Heart left ventricle (tissue), 16 donors: ENCODE data around the gene NYAP1. TPM values are rescaled to one million over a fixed set of nuclear protein-coding genes. Genes with fewer than 3 reads are reported as not detected.

ENCODE experiments used
- ATAC-seq, 4 donors: fragments of 200-7000 bp; cut with Tn5 transposase; one replicate each; pipeline ENCODE4 v1.9.1; 2020 to 2022; ENCODE audit warnings: moderate library complexity in 4 of 4, mild to moderate bottlenecking in 3 of 4, moderate number of reproducible peaks in 1 of 4
- DNase-seq, 5 donors: peaks; one replicate each; pipeline ENCODE4 v3.0.0-alpha.2; 2020
- H3K27ac ChIP-seq, 12 donors: fragments of 200-600 bp; sonication (generic) in 4 of 12; one replicate each; pipeline versions ENCODE4 v1.5.0 to v1.8.0; 2016 to 2022; ENCODE audit warnings: mild to moderate bottlenecking in 2 of 12
- H3K27me3 ChIP-seq, 9 donors: fragments of 200-600 bp; sonication (generic) in 2 of 9; one replicate each; pipeline versions ENCODE4 v1.5.1 to v1.8.0; 2016 to 2022; ENCODE audit warnings: mild to moderate bottlenecking in 3 of 9
- H3K36me3 ChIP-seq, 9 donors: fragments of 200-600 bp; sonication (generic) in 2 of 9; one replicate each; pipeline versions ENCODE4 v1.5.0 to v1.8.0; 2018 to 2022; ENCODE audit warnings: mild to moderate bottlenecking in 2 of 9
- H3K4me1 ChIP-seq, 12 donors: fragments of 200-600 bp; sonication (generic) in 4 of 12; one replicate each; pipeline versions ENCODE4 v1.5.0 to v1.8.0; 2016 to 2022; ENCODE audit warnings: mild to moderate bottlenecking in 3 of 12
- H3K4me3 ChIP-seq, 12 donors: fragments of 200-600 bp; sonication (generic) in 4 of 12; one replicate each; pipeline versions ENCODE4 v1.5.0 to v1.8.0; 2017 to 2022; ENCODE audit warnings: mild to moderate bottlenecking in 9 of 12, moderate library complexity in 4 of 12
- H3K9me3 ChIP-seq, 12 donors: fragments of 200-600 bp; sonication (generic) in 4 of 12; one replicate each; pipeline versions ENCODE4 v1.5.0 to v1.8.0; 2016 to 2022; ENCODE audit warnings: mild to moderate bottlenecking in 1 of 12
- POLR2A ChIP-seq, 2 donors: fragments of 450-650 bp; IDR thresholded peaks; one replicate each; pipeline ENCODE4 v1.6.1; 2017; ENCODE audit warnings: antibody characterized with exemption in 2 of 2, mild to moderate bottlenecking in 2 of 2, moderate library complexity in 2 of 2
- WGBS, 4 donors: extraction: QIAGEN DNeasy Blood & Tissue Kit in 2 of 4; methylation state at CpG; one replicate each; pipeline versions ENCODE4 v1.1.5 to v1.1.7; 2013 to 2018; 5-methylcytosine and 5-hydroxymethylcytosine counted together
- intact Hi-C, 10 donors: fragments of 100-400 bp; cut with DNase I; formaldehyde crosslinking; loops; one replicate each; pipeline versions ENCODE4 v1.11.1 to v1.14.2; 2022
- polyA plus RNA-seq, 2 donors: library from polyadenylated mRNA; stranded (reverse); fragments of 200-250 nt; gene quantifications; one replicate each; pipeline ENCODE4 v1.2.3, GENCODE V29; 2013
- total RNA-seq, 9 donors: library from RNA; depleted of rRNA in 2 of 9; stranded (reverse); fragments of >200 nt in 2 of 9; fragmentation: NEBNext Ultra II Directional in 3 of 9; extraction: Animal tissue kit (Norgen Biotek cat#: 25700) in 3 of 9; gene quantifications; one replicate each; pipeline versions ENCODE4 v1.1.0 to v1.2.4, GENCODE V29; 2016 to 2023
- TF ChIP-seq, protein P1 (sequence below), 12 donors: fragments of 200-600 bp; sonication (generic) in 4 of 12; IDR thresholded peaks; one replicate each; pipeline versions ENCODE4 v1.5.0 to v1.8.0; 2018 to 2022; ENCODE audit warnings: antibody characterized with exemption in 12 of 12, mild to moderate bottlenecking in 5 of 12
- donor health status: ischemic (EF 13 %, LVEDD 7.1; RV severe dilation, severe dysfunction).
- donor health status: healthy with polysubstance abuse.
- donor health status: DM: no; HTN: yes; CAD: no.
- donor health status: DM: no; HTN: no; CAD: no.
- donor health status: ischemic (EF 25% LVEDD 6.9; RV normal size, moderate dysfunction).
- donor health status: ischemic (EF 25% LVEDD 5.7; RV mildly dilated, moderate dysfunction).
- donor health status: healthy.
- donor health status: DM: yes; HTN: yes; CAD: no.
- donor health status: ischemic (EF 35%, LVEDD 5.7; RV mildly dilated, moderate dysfunction).
- donor health status: nonischemic (EF 11% LVEDD 7.7; RV severe dilation, severe dysfunction).
- donor health status: DM: yes; HTN: yes; CAD: no.
- donor health status: PGD.
- donor health status: ischemic (EF 29% LVEDD 5.4; RV normal size, mild dysfunction).
- donor health status: nonischemic (EF 23%, LVEDD 6.1; RV moderate dilation, normal function).

Gene NYAP1
- total and polyA plus RNA-seq, 11 donors: 0.16 to 1.1 (median 0.40) TPM; not detected in 3

DNA sequence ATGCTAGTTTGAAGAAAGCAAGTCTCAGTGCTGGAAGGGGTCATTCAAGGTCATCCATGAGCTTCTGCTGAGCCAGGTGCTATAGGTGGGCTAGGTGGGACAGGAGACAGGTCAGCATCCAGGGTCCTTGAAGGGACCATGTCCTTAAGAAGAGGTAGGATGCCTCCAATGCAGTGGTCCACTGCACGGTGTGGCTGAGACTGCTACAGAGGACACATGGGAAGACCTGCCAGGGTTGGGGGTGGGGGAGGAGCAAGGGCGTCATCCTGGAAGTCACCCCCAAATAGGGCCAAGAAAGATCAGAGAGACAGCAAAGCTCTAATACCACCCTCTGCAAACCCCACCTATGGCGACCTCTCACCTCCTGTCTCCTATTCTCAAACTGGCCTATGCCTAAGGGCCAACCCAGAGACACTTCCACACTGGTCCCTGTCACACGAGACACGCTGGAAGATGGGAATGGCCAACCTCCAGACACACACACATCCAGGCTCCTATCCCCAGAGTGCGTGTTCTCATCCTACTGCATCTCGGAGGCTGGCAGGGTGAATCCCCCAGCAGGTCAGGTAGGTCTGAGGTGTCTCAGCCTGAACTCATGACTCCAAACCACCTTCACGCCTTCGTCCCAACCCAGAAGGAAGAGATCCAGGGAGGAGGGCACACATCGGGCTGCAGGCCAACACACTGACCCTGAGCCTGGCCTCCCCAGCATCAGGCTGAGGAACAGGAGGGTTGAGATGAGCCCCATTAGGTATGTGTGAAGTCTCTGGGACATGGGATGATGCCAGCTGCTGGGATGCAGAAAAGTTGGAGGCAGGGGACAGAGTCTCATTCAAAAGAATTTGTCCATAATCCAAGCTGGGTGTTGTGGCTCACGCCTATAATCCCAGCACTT, 41.8 kb upstream of the NYAP1 start:
- ATAC-seq (no peak), DNase-seq (peak in 1 of 5 donors; percentile 14)
- TF ChIP-seq POLR2A (IDR thresholded peaks at IDR 0.05): no peak
- TF ChIP-seq, protein P1, sequence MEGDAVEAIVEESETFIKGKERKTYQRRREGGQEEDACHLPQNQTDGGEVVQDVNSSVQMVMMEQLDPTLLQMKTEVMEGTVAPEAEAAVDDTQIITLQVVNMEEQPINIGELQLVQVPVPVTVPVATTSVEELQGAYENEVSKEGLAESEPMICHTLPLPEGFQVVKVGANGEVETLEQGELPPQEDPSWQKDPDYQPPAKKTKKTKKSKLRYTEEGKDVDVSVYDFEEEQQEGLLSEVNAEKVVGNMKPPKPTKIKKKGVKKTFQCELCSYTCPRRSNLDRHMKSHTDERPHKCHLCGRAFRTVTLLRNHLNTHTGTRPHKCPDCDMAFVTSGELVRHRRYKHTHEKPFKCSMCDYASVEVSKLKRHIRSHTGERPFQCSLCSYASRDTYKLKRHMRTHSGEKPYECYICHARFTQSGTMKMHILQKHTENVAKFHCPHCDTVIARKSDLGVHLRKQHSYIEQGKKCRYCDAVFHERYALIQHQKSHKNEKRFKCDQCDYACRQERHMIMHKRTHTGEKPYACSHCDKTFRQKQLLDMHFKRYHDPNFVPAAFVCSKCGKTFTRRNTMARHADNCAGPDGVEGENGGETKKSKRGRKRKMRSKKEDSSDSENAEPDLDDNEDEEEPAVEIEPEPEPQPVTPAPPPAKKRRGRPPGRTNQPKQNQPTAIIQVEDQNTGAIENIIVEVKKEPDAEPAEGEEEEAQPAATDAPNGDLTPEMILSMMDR (IDR thresholded peaks at IDR 0.05): no peak
- no peaks in the 10 kb centered on the region for H3K27me3 ChIP-seq
- WGBS, 4 donors: 91 to 92% (median 91%) methylated on average over 11 of the region's 11 CpGs
- intact Hi-C loops: no loop called here
- H3K4me3 ChIP-seq: no peak overlapping the region
- H3K4me1 ChIP-seq: peaks cover 0 to 33% (median 16%) of the 10 kb centered on the region in 12 donors
- no peak overlapping the region for H3K27ac ChIP-seq
- no peaks in the 10 kb centered on the region for H3K9me3 ChIP-seq
- H3K36me3 ChIP-seq: no peaks in the 10 kb centered on the region

DNA sequence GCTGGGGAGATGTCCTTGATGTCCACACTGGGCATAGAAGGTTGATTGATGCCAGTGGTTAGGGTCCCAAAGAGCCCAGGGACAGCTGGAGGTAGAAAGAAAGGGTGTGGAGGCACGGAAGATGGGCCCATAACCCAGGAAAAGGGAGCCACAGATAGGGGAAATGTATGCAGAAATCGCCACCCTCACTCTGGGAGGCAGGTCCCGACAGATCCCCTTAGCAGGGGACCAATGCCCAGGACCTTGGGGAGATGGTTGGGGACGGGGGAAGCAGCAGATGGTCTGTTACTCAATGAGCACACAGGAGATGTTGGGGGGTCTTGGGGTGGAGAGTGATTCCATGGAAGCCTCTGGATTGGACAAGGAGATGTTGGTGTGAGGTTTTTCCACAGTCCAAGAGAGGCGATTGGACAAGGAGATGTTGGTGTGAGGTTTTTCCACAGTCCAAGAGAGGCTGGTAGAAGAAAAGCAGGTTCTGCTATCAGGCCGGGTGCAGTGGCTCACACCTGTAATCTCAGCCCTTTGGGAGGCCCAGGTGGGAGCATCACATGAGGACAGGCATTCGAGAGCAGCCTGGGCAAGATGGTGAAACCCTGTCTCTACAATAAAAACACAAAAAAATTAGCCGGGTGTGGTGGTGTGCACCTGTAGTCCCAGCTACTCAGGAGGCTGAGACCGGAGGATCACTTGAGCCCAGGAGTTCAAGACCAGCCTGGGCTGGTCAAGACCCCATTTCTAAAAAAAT, 40.5 kb upstream of the NYAP1 start:
- DNase-seq (peak in 1 of 5 donors; percentile 8), ATAC-seq (no peak)
- peaks cover 0 to 33% (median 16%) of the 10 kb centered on the region in 12 donors for H3K4me1 ChIP-seq
- peak overlapping the region in 11 of 12 donors; percentile 59 to 82 (median 79) for H3K27ac ChIP-seq
- H3K9me3 ChIP-seq: no peaks in the 10 kb centered on the region
- intact Hi-C loops: no loop called here
- H3K36me3 ChIP-seq: no peaks in the 10 kb centered on the region
- TF ChIP-seq, protein P1 (IDR thresholded peaks at IDR 0.05): no peak
- TF ChIP-seq POLR2A (IDR thresholded peaks at IDR 0.05): no peak
- WGBS, 4 donors: 91 to 96% (median 94%) methylated on average over 9 of the region's 9 CpGs
- no peaks in the 10 kb centered on the region for H3K27me3 ChIP-seq
- H3K4me3 ChIP-seq: no peak overlapping the region

DNA sequence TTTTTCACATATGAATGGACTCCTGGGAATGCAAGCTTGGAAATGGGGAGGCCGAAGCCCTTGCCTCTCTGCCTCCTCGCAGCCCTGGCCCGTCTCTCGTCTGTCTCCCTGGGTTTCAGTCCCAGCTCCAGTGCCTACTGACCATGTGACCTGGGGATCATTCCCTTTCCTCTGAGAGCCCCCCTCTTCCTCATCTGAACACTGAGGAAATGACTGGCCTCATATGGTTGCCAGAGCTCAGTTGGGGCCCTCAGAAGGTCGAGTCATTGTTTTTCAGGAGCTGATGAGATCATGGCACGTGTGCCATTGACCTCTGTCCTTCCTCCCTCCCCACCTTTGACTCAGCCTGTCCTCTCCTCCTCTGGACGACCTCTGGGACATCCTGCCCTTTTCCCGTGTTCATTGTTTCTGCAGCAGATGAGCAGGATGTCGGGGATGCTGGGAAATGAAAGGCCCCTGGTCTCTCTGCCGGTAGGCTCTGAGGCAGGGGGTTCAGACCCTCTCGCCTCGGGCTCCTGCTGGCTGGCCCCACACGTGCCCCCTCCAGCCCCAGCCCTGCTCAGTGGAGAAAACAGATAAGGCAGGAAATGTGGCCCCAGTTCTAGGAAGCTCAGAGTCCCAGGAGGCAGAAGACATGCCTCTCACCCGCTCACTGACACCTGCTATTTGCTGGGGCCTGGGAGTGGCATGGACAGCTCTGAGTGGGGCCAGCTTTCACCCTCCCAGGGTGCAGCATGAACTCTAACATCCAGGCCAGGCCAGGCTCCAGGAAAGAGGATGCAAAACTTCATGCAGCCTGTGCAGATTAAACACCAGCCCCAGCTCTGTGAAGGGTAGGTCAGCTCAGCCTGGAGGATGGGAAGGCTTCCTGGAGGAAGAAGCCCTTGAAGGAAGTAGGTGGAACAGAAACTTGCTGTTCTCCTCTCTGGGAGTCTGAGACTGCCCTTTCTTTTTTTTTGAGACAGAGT, 39.1 kb upstream of the NYAP1 start:
- intact Hi-C loops: no loop called here
- H3K4me1 ChIP-seq: peaks cover 0 to 33% (median 16%) of the 10 kb centered on the region in 12 donors
- ATAC-seq (peak; percentile 57 to 93 (median 74)), DNase-seq (peak in 2 of 5 donors; percentile 60 to 61)
- no peaks in the 10 kb centered on the region for H3K27me3 ChIP-seq
- no peak overlapping the region for H3K4me3 ChIP-seq
- 26 to 36% (median 28%) methylated on average over 9 to 14 of the region's 14 CpGs for WGBS, 4 donors
- H3K9me3 ChIP-seq: no peaks in the 10 kb centered on the region
- H3K27ac ChIP-seq: peak overlapping the region; percentile 59 to 82 (median 78)
- no peaks in the 10 kb centered on the region for H3K36me3 ChIP-seq
- TF ChIP-seq, protein P1 (IDR thresholded peaks at IDR 0.05): no peak
- no peak for TF ChIP-seq POLR2A (IDR thresholded peaks at IDR 0.05)
